Measurements from ENCODE around the gene DMD.

Gene DMD

GRCh38 chrX:31872007-31872406, 1339.3 kb downstream of the DMD start:
- DNase-seq (ENCODE audit: low read depth, low spot score): peak; percentile 1
- no peak for TF ChIP-seq CTCF (IDR thresholded peaks at IDR 0.05; ENCODE audit: low read depth, low read length)
- in situ Hi-C loops (cut with HindIII; ENCODE audit: low sequenced_read_pairs): no loop called here
- no peak overlapping the region for H3K4me3 ChIP-seq (ENCODE audit: low read depth, low read length)

DNA sequence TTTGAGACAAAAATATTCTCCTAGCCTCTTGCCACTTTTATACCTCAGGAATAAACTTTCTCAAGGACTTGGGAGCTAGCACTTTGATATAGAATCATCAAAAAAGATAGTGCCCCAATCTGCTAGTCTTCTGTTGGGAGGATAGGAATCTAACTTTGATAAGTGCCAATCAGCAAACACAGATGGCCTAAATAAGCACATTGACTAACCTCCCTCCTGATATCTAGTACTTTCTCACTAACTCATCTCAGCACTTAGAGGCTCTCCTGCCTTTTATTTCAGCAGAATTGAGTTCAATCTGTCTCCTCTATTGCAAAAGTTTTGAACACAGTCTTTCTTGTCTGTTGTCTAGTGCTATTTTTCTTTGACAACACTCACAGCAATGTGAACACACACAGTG, 1341.1 kb downstream of the DMD start:
- no peak for TF ChIP-seq CTCF (IDR thresholded peaks at IDR 0.05; ENCODE audit: low read depth, low read length)
- in situ Hi-C loops (cut with HindIII; ENCODE audit: low sequenced_read_pairs): no loop called here
- DNase-seq (ENCODE audit: low read depth, low spot score): no peak
- no peak overlapping the region for H3K4me3 ChIP-seq (ENCODE audit: low read depth, low read length)

- H3K4me3 ChIP-seq (ENCODE audit: low read depth, low read length): no peak overlapping the region
- TF ChIP-seq CTCF (IDR thresholded peaks at IDR 0.05; ENCODE audit: low read depth, low read length): no peak
- DNase-seq (ENCODE audit: low read depth, low spot score): no peak
- in situ Hi-C loops (cut with HindIII; ENCODE audit: low sequenced_read_pairs): no loop called here
These were observed 1350.7 kb downstream of the DMD start for GRCh38 chrX:31860686-31861085.

DNA sequence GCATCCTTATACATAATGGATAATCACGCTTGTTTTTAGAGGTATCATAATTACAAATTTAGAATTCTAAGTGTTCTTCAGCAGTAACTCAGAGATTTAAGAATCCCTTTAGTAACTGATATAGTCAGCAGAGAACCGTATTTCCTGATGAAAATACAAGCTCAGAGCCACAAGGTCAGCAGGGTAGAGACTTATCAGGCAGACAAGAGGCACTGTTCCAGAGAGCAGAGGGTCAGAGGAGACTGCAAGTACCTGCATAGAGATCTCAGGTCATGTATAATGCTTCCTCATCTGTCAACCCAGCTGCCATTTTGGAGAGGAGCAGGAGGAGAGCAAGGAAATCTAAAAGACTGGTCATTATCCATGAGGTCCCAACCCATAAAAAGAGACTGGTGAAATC, 1352.4 kb downstream of the DMD start:
- in situ Hi-C loops (cut with HindIII; ENCODE audit: low sequenced_read_pairs): no loop called here
- no peak for DNase-seq (ENCODE audit: low read depth, low spot score)
- no peak for TF ChIP-seq CTCF (IDR thresholded peaks at IDR 0.05; ENCODE audit: low read depth, low read length)
- no peak overlapping the region for H3K4me3 ChIP-seq (ENCODE audit: low read depth, low read length)

DNA sequence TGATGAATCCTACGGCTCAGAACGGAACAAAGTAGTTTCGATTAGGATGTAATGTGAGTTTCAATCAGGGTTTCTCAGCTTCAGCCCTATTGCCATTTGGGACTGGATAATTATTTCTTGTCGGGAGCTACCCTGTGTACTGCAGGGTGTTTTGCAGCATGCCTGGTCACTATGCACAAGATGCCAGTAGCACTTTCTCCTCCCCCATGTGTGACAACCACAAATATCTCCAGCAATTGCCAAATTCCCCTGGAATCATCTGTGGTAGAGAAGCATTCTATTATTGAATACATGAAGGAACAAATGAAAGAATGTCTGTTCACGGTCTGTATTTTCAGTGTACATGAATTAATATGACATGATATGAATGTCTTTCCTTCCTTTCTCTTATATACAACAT, 1356.6 kb downstream of the DMD start:
- no peak overlapping the region for H3K4me3 ChIP-seq (ENCODE audit: low read depth, low read length)
- no peak for TF ChIP-seq CTCF (IDR thresholded peaks at IDR 0.05; ENCODE audit: low read depth, low read length)
- no peak for DNase-seq (ENCODE audit: low read depth, low spot score)
- in situ Hi-C loops (cut with HindIII; ENCODE audit: low sequenced_read_pairs): no loop called here

DNA sequence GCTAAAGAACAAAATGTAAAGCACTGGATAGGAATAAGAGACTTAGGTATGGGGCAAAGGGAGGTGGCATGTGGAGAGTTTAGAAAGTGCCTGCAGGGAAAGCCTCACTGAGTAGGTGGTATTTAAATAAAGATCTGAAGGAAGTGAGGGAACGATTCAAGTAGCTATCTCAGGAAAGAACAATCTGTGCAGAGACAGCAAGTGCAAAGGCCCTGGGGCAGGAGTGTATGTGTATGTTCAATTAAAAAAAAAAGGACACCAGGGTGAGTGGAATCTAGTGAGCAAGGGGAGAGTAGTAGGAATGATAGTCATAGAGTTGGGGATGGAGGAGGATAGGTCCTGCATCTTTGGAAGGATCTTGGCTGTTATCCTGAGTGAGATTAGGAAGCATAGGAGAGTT, 1359.6 kb downstream of the DMD start:
- no peak for TF ChIP-seq CTCF (IDR thresholded peaks at IDR 0.05; ENCODE audit: low read depth, low read length)
- in situ Hi-C loops (cut with HindIII; ENCODE audit: low sequenced_read_pairs): no loop called here
- H3K4me3 ChIP-seq (ENCODE audit: low read depth, low read length): no peak overlapping the region
- no peak for DNase-seq (ENCODE audit: low read depth, low spot score)

GRCh38 chrX:31847773-31848172, 1363.6 kb downstream of the DMD start:
- in situ Hi-C loops (cut with HindIII; ENCODE audit: low sequenced_read_pairs): no loop called here
- H3K4me3 ChIP-seq (ENCODE audit: low read depth, low read length): no peak overlapping the region
- TF ChIP-seq CTCF (IDR thresholded peaks at IDR 0.05; ENCODE audit: low read depth, low read length): no peak
- DNase-seq (ENCODE audit: low read depth, low spot score): no peak

Data from astrocyte of the spinal cord (primary cell).